Measurements from ENCODE around the gene LRRC56.

LRRC56 gene

DNA sequence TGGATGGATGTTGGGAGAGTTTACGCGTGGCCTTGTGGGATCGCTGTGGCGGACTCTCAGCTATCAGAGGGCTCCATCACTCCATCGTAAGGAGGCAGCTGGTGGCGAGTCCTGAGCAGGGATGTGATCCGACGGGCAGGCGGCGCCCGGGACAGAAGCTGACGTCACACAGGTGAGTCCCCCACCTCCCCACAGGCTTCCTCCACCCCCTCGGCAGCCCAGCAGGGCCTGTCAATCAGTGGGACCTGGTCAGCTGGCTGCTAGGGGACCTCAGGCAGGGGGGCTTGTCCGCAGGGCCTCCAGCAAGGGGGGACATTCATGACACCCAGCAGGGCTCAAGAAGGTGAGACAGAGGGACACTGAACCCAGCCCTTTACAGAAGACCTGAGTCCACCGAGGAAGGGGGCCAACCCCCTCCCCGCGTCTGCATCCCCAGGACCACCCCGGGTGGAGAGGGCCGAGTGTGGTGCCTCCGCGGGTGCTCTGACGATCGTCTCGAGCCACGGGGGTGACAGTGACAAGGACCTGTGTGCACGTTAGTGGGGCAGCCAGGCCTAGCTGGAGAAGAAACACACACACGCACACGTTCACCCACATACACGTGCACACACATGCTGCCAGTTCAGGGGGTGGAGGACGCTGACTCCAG is 9.0 kb upstream of the LRRC56 start:
- TF ChIP-seq POLR2AphosphoS5 (IDR thresholded peaks at IDR 0.05; ENCODE audit: low read depth, low read length) (no peak), FOXP2 (optimal IDR thresholded peaks at IDR 0.05; ENCODE audit: borderline replicate concordance, extremely low read depth, extremely low read length, insufficient read depth) (no peak), TAF1 (IDR thresholded peaks at IDR 0.05; ENCODE audit: borderline replicate concordance, insufficient read depth, low read length) (no peak), SIN3A (IDR thresholded peaks at IDR 0.05; ENCODE audit: borderline replicate concordance, insufficient read depth, low read length) (no peak)
- TF ChIP-seq, protein P1, sequence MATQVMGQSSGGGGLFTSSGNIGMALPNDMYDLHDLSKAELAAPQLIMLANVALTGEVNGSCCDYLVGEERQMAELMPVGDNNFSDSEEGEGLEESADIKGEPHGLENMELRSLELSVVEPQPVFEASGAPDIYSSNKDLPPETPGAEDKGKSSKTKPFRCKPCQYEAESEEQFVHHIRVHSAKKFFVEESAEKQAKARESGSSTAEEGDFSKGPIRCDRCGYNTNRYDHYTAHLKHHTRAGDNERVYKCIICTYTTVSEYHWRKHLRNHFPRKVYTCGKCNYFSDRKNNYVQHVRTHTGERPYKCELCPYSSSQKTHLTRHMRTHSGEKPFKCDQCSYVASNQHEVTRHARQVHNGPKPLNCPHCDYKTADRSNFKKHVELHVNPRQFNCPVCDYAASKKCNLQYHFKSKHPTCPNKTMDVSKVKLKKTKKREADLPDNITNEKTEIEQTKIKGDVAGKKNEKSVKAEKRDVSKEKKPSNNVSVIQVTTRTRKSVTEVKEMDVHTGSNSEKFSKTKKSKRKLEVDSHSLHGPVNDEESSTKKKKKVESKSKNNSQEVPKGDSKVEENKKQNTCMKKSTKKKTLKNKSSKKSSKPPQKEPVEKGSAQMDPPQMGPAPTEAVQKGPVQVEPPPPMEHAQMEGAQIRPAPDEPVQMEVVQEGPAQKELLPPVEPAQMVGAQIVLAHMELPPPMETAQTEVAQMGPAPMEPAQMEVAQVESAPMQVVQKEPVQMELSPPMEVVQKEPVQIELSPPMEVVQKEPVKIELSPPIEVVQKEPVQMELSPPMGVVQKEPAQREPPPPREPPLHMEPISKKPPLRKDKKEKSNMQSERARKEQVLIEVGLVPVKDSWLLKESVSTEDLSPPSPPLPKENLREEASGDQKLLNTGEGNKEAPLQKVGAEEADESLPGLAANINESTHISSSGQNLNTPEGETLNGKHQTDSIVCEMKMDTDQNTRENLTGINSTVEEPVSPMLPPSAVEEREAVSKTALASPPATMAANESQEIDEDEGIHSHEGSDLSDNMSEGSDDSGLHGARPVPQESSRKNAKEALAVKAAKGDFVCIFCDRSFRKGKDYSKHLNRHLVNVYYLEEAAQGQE (IDR thresholded peaks at IDR 0.05; ENCODE audit: insufficient read depth in 1 of 2, low read depth in 2 of 2, low read length in 2 of 2) = no peak

DNA sequence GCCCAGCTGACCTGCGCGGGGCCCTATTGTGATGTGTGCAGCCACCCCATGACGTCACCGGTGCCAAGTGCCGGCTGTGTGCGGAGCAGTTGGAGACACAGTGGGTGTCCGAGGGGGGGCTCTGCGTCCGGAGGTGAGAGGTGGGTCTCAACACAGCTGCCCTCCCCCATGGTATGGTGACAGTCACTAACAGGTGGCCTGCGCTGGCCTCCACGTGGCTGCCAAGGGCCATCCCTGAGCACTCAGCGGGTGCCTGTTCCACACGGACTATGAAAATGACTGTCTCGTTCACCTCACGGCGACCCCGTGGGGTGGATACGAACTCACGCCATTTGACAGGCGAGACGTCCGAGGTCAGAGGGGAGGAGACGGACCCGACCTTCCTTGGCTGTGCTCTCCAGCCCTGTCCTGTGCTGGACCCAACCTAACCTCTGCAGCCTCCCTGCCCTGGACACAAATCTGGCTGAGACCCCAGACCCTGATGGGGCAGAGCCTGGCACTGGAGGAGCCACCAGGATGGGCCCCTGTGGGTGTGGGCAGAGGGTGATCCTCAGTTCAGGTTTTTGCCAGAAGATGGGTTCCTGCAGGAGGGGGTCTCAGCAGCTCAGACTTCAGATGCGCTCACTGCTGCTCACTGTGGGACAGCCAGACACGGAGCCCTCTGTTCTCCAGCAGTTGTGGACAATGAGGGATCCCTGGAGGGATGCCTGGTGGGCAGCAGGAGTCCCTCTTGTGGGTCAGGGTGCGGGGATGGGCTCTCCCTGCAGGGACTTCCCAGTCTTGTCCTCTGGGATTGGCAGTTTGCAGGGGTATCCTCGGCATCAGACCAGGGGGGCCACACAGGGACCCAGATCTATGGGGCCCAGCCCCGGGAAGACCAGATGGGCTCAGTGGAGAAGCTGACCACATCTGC is 8.3 kb upstream of the LRRC56 start:
- TF ChIP-seq FOXP2 (optimal IDR thresholded peaks at IDR 0.05; ENCODE audit: borderline replicate concordance, extremely low read depth, extremely low read length, insufficient read depth) (no peak), TAF1 (IDR thresholded peaks at IDR 0.05; ENCODE audit: borderline replicate concordance, insufficient read depth, low read length) (no peak), POLR2AphosphoS5 (IDR thresholded peaks at IDR 0.05; ENCODE audit: low read depth, low read length) (no peak), SIN3A (IDR thresholded peaks at IDR 0.05; ENCODE audit: borderline replicate concordance, insufficient read depth, low read length) (no peak)
- TF ChIP-seq, protein P1 (IDR thresholded peaks at IDR 0.05; ENCODE audit: insufficient read depth in 1 of 2, low read depth in 2 of 2, low read length in 2 of 2) = no peak

DNA sequence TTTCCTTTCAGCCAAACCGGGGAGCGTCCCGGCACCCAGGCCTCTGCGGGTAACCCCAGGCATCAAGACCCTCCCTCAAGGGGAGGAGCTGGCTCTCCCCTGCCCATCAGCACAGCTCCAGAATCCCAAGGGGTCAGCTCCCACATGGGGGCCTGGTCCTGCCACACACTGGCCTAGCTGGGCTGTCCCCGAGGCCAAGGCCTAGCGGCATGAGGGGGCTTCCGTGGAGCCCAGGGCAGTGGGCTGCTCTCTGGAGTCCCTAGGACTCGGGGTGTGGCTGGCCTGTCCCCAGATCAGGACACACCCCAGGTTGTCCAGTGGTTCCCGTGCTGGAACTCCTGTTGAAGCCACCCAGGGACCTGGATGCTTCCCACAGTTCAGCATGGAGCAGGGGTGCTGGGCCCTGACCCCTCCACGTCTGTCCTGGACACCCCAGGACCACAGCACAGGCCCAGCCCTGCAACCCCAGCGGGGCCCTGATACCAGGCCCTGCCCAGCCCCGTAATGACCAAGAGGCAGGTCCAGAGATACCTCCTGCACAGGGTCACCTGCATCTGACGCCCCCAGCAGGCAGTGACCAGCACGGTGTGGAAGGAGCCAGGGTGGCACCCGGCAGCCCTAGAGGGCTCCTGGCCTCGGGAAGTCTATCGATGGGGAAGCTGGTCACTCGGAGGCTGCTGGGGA is 7.5 kb upstream of the LRRC56 start:
- TF ChIP-seq FOXP2 (optimal IDR thresholded peaks at IDR 0.05; ENCODE audit: borderline replicate concordance, extremely low read depth, extremely low read length, insufficient read depth) = no peak

DNA sequence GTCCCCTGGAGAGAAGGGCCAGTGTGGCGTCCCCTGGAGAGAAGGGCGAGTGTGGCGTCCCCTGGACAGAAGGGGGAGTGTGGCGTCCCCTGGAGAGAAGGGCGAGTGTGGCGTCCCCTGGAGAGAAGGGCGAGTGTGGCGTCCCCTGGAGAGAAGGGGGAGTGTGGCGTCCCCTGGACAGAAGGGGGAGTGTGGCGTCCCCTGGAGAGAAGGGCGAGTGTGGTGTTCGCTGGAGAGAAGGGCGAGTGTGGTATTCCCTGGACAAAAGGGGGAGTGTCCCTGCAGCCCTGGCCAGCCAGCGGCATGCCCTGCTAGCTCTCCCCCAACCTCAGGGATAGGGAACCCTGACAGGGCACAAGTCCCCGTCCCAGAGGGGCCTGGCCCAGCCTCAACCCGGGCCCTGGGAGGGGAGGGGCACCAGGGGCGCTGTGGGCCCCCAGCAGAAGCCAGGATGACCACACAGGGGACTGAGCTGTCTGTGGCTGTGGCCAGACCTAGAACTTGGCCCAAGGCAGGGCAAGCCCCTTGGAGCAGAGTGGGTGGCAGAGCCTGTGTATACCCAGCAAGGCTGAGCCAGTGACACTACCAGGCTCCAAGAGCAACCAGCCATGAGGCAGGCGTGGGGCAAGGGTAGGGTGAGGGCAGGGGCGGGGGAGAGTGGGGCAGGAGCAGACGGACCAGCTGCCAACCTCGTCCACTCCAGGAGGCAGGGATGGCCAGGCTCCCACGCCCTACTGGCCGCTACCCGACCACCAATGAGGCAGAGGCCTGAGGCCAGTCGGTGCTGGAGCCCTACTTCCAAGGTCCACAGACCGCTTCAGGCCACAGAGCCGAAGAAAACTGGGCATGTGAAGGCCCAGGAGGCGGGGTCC is 6.1 kb upstream of the LRRC56 start:
- no peak for TF ChIP-seq SIN3A (IDR thresholded peaks at IDR 0.05; ENCODE audit: borderline replicate concordance, insufficient read depth, low read length)
- TF ChIP-seq, protein P1 (IDR thresholded peaks at IDR 0.05; ENCODE audit: insufficient read depth in 1 of 2, low read depth in 2 of 2, low read length in 2 of 2) = no peak
- no peak for TF ChIP-seq FOXP2 (optimal IDR thresholded peaks at IDR 0.05; ENCODE audit: borderline replicate concordance, extremely low read depth, extremely low read length, insufficient read depth)
- TF ChIP-seq TAF1 (IDR thresholded peaks at IDR 0.05; ENCODE audit: borderline replicate concordance, insufficient read depth, low read length) = no peak
- no peak for TF ChIP-seq POLR2AphosphoS5 (IDR thresholded peaks at IDR 0.05; ENCODE audit: low read depth, low read length)
